GM21737 (cell line): ENCODE data around the gene KDF1.
"Not testable (repeated sequence)": the region's sequence is repeated elsewhere in the genome, so short reads cannot be mapped to it uniquely, and the experiment has no call there.

Source experiments
- ATAC-seq: cut with Tn5 transposase; IDR thresholded peaks from one replicate; pipeline ENCODE4 v1.9.1; 2021; ENCODE audit warnings: mild to moderate bottlenecking, moderate library complexity; ENCODE audit not compliant: unreplicated experiment

The KDF1 gene

GRCh38 chr1:26959270-26959669, 998 bp downstream of the KDF1 start:
- ATAC-seq = no peak

GRCh38 chr1:26957306-26957705, 3.0 kb downstream of the KDF1 start:
- ATAC-seq = no peak

DNA sequence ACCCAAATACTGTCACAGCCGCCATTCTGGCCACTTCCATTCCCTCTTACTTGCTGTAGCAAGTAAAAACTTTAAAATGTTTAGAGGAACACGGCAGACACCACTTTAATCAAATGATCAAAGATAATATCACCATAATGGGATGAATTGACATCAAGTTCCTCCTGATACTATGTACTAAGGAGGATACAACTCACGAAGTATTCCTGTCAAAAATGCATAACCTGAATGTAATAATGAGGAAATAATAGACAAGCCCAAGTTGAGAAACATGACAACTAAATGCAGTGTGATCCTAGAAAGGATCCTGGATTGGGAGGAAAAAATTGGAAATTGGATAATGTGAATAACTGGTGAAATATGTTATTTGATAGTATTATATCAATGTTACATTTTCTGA, 3.9 kb downstream of the KDF1 start:
- ATAC-seq = no peak

- ATAC-seq = no peak
Observed at GRCh38 chr1:26953374-26953773, 6.9 kb downstream of the KDF1 start.

DNA sequence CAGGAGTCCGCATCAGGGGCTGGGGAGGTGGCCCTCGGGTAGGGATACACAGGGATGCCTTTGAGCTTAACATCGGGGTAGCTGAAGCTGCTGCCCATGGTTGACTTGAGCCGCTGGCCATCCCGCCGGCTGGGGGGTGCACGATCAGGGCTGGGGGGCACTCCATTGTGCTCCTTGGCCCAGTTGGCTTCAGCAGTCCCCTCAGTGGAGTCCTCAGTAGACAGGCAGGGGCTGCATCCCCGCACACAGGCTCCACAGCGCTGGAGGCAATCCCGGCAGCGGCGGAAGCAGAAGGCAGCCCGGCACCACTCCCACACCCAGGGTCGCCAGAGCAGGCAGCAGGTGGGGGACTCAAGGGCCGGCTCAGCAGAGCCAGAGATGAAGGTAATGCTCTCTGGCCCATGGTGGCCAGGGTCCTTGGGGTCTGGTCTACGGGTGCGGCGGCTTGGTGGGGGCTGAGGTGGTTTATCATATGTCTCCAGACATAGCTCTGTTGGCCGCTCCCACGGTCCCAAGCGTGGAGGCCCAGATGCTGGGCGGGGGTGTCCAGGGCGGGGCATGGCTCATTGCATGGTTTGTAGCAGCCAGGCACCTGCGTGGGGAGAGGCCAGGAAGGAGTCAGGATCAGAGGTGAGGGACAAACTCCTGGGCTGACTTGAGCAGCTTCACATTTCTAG, 8.3 kb downstream of the KDF1 start:
- ATAC-seq = no peak

- ATAC-seq = no peak
Observed at GRCh38 chr1:26951216-26951615, 9.1 kb downstream of the KDF1 start.

- no peak for ATAC-seq
Observed at GRCh38 chr1:26950602-26951001, 9.7 kb downstream of the KDF1 start.

- ATAC-seq = no peak
Observed at GRCh38 chr1:26949926-26950319, 10.3 kb downstream of the KDF1 start.

DNA sequence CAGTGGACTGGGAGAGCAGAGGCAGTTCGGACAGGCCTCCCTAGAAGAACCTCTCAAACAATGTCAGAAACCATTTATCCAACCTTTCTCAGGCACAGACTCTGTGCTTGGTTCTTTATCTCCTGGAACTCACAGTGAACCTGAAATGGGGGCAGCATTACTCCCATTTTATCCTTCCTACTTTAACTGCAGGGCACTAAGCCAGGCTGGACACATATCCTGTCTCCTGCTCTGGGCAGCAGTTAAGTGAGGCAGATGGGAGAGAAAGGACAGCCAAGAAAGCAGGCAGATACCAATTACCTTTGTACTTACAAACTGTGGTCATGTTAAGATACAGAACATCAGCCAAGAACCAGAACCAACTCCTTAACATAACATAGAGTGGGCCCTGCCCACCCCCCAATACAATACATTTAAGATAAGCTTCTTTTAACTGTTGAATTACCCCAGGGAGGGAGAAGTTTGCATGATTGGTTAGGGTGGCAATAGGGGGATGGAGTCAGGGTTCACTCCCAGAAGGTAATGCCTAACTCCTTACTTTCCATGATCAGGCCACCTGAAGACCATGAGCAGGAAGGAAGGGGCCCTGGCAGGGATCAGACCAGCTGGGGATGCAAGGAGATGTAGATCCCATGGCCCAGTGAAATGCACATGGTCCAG, 10.9 kb downstream of the KDF1 start:
- no peak for ATAC-seq

DNA sequence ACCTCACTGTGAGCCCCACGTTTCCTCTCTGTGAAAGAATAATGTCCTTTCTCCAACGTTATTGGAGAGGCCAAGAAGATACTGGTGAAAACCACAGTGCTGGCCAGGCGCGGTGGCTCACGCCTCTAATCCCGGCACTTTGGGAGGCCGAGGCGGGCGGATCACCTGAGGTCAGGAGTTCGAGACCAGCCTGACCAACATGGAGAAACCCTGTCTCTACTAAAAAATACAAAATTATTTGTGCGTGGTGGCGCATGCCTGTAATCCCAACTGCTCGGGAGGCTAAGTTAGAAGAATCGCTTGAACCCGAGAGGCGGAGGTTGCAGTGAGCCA, 11.6 kb downstream of the KDF1 start:
- not testable (repeated sequence) for ATAC-seq

GRCh38 chr1:26946270-26946669, 14.0 kb downstream of the KDF1 start:
- ATAC-seq = no peak

DNA sequence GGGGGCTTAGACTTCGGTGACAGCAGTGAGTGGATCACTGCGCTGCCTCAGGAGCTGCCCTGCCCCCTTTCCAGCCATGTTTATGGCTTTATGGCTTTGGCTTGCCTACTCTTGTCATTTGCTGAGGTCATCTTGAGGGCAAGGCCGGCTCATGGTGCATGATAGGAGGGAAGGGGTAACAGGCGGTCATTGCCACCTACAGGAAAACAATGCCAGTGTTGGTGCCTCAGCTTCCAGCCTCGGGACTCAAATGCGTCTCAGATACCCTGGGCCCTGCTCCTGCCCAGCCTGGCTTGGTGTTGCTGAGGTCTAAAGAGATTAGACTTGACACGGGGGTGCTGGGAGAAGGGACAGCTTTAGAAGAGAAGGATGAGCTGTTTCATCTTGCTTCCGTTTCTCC, 14.5 kb downstream of the KDF1 start:
- ATAC-seq = no peak

GRCh38 chr1:26945138-26945537, 15.1 kb downstream of the KDF1 start:
- ATAC-seq = no peak

DNA sequence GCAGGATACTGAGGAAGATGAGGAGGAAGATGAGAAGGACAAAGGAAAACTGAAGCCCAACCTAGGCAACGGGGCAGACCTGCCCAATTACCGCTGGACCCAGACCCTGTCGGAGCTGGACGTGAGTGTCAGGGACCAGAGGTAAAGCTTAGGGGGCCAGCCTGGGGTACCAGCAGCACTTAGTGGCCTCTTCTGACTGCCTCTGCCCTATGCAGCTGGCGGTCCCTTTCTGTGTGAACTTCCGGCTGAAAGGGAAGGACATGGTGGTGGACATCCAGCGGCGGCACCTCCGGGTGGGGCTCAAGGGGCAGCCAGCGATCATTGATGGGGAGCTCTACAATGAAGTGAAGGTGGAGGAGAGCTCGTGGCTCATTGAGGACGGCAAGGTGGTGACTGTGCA, 17.6 kb downstream of the KDF1 start:
- ATAC-seq = no peak

DNA sequence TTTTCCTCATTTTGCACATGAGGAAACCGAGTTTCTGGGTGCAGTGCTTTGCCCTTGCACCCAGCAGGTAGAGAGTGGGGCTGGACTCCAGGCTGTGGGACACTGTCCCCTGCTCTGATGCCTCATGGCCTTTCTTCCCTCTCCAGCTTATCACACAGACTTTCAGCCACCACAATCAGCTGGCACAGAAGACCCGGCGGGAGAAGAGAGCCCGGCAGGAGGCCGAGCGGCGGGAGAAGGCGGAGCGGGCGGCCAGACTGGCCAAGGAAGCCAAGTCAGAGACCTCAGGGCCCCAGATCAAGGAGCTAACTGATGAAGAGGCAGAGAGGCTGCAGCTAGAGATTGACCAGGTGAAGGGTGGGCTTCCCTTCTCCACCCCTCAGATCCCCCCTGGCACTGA, 19.0 kb downstream of the KDF1 start:
- ATAC-seq = no peak

DNA sequence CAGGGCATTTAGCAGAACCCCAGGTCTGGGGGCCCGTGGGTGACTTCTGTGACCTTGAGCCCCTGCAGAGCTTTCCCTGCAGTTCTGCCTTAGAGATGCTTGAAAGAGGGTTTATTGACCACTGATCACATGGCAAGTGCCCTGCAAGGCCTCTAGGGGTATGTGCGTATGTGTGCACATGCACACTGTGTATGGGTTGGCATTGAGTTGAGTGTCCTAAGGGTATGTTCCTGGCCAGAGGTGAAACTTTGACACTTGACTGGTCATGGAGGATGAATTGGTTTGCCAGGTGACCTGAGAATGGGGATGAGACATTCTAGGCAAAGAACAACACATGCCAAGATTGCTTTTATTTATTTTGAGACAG, 21.6 kb downstream of the KDF1 start:
- ATAC-seq = no peak

DNA sequence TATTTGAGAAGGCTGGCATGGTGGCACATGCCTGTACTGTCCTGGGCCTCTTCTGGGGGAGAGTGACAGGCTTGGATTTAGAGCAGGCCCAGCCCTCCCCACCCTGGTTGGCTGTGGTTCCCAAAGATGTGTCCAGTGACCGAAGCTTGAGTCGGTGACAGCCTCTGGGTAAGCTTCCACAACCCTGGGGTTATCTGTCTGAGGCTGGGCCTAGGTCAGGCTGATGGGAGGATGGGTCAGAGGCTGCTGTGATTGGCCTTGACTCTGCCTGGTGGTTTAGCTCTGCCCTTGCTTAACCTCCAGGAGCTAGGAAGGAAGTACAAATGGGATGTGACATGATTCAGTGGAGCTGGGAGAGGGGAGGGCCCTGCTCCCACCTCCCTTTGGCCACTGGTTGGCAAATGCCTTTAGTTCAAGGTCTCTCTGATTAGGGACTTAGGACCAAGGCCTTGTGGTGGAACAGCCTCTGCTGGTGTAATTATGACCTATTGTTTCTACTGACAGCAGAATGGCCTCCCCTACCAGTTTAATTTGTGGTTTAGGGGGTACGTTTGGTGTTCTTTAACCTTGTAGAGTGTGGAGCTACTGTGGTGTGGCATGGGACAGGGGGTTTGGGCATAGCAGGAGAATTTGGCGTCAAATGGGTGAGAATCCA, 22.1 kb downstream of the KDF1 start:
- no peak for ATAC-seq

- ATAC-seq = no peak
Observed at GRCh38 chr1:26936823-26937222, 23.4 kb downstream of the KDF1 start.

GRCh38 chr1:26932531-26932930, 27.7 kb downstream of the KDF1 start:
- ATAC-seq = no peak

- no peak for ATAC-seq
Observed at GRCh38 chr1:26923711-26924110, 36.6 kb downstream of the KDF1 start.

GRCh38 chr1:26922901-26923300, 37.4 kb downstream of the KDF1 start:
- ATAC-seq = no peak

- no peak for ATAC-seq
Observed at GRCh38 chr1:26922431-26922729, 37.9 kb downstream of the KDF1 start.
